HG02885 (cell line): ENCODE results near the gene CISD2.
"Not testable (repeated sequence)": the region's sequence is repeated elsewhere in the genome, so short reads cannot be mapped to it uniquely, and the experiment has no call there.

Experiments
- ATAC-seq: cut with Tn5 transposase; IDR thresholded peaks from one replicate; pipeline ENCODE4 v1.9.1; 2021; ENCODE audit warnings: mild to moderate bottlenecking; ENCODE audit not compliant: unreplicated experiment, poor library complexity

Gene CISD2

GRCh38 chr4:102897610-102898009, 28.8 kb downstream of the CISD2 start:
- not testable (repeated sequence) for ATAC-seq

GRCh38 chr4:102901804-102902203, 33.0 kb downstream of the CISD2 start:
- ATAC-seq: no peak

GRCh38 chr4:102918859-102919258, 50.1 kb downstream of the CISD2 start:
- no peak for ATAC-seq

GRCh38 chr4:102919697-102920096, 50.9 kb downstream of the CISD2 start:
- not testable (repeated sequence) for ATAC-seq

- ATAC-seq: no peak
Measured at GRCh38 chr4:102935716-102936115, 66.9 kb downstream of the CISD2 start.

- ATAC-seq: not testable (repeated sequence)
Measured at GRCh38 chr4:102938063-102938462, 69.3 kb downstream of the CISD2 start.
